Testis (tissue), 2 donors: ENCODE data around the gene WDFY2.

ENCODE experiments used
- CTCF ChIP-seq, 3 experiments: fragments of 450-650 bp in 2 of 3; fragments of 200-600 bp in 1 of 3; sonication (generic) in 1 of 3; IDR thresholded peaks; one replicate each; pipeline ENCODE4 v1.5.1; 2016 to 2019; ENCODE audit warnings: antibody characterized with exemption in 3 of 3, mild to moderate bottlenecking in 2 of 3, moderate library complexity in 1 of 3
- POLR2A ChIP-seq: fragments of 450-650 bp; IDR thresholded peaks from one replicate; pipeline ENCODE4 v1.6.1; 2017; ENCODE audit warnings: antibody characterized with exemption, mild to moderate bottlenecking, moderate library complexity

DNA sequence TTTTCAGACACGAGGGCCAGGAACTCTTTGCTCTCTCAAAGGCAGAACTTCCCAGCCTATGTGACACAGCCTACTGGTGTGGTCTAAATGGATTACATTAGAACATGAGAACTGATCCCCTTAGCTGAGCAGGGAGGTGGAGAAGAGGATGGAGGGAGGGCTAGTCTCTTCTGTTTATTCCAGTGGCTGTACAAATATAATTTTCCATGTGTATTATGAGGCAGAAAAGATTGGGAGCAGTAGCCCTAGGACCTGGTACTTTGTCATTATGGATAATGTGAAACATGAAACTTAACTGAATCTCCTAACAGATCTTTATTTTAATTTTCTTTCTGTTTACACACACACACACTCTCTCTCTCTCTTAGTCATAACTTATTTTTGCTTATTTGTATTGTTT, 82.1 kb downstream of the WDFY2 start:
- TF ChIP-seq POLR2A (no peak), CTCF (IDR thresholded peaks at IDR 0.05) (no peak)
